OCI-LY1 (cell line): Measurements from ENCODE around the gene SP100.

Experiments
- H2AFZ ChIP-seq: fragments of 200-600 bp; sonication (generic), shearing (Covaris generic); 2 replicates; pipeline ENCODE4 v1.6.0; 2014; ENCODE audit warnings: antibody characterized with exemption, mild to moderate bottlenecking, low read length
- H3F3A ChIP-seq: fragments of 200-600 bp; sonication (generic), shearing (Covaris generic); 2 replicates; pipeline ENCODE4 v1.6.0; 2014; ENCODE audit warnings: mild to moderate bottlenecking, antibody characterized with exemption, low read length, moderate library complexity; ENCODE audit not compliant: insufficient read depth
- H3K27ac ChIP-seq: fragments of 200-600 bp; sonication (generic); 2 replicates; pipeline ENCODE4 v1.5.1; 2014; ENCODE audit warnings: low read length, mixed run types, mild to moderate bottlenecking, low read depth; ENCODE audit not compliant: poor library complexity, severe bottlenecking
- H3K27me3 ChIP-seq: fragments of 200-600 bp; sonication (generic); 2 replicates; pipeline ENCODE4 v1.6.0; 2014; ENCODE audit warnings: antibody characterized with exemption, mild to moderate bottlenecking, low read length, moderate library complexity; ENCODE audit not compliant: insufficient read depth
- H3K36me3 ChIP-seq: fragments of 200-600 bp; sonication (generic); 2 replicates; pipeline ENCODE4 v1.6.1; 2014; ENCODE audit warnings: mild to moderate bottlenecking, antibody characterized with exemption, low read length, moderate library complexity, mixed read lengths; ENCODE audit not compliant: insufficient read depth
- H3K4me1 ChIP-seq: fragments of 200-600 bp; sonication (generic); 2 replicates; pipeline ENCODE4 v1.5.1; 2014; ENCODE audit warnings: mild to moderate bottlenecking, low read length, moderate library complexity; ENCODE audit not compliant: insufficient read depth, severe bottlenecking
- H3K4me2 ChIP-seq: fragments of 200-600 bp; sonication (generic), shearing (Covaris generic); 2 replicates; pipeline ENCODE4 v1.6.1; 2014; ENCODE audit warnings: low read length
- H3K4me3 ChIP-seq: fragments of 200-600 bp; sonication (generic); 2 replicates; pipeline ENCODE4 v1.5.1; 2014; ENCODE audit warnings: low read length, low read depth, mild to moderate bottlenecking, mixed read lengths; ENCODE audit not compliant: poor library complexity, severe bottlenecking
- H3K79me2 ChIP-seq: fragments of 200-600 bp; shearing (Covaris generic); 2 replicates; pipeline ENCODE4 v1.6.1; 2016; ENCODE audit warnings: mixed run types, low read length, mixed read lengths; ENCODE audit not compliant: insufficient read depth
- H3K9ac ChIP-seq: fragments of 200-600 bp; sonication (generic), shearing (Covaris generic); 2 replicates; pipeline ENCODE4 v1.6.1; 2014; ENCODE audit warnings: mild to moderate bottlenecking, low read length, mixed read lengths
- H3K9me2 ChIP-seq: fragments of 200-600 bp; sonication (generic), shearing (Covaris generic); 2 replicates; pipeline ENCODE4 v1.6.1; 2014; ENCODE audit warnings: low read depth, mild to moderate bottlenecking, low read length, mixed read lengths
- H3K9me3 ChIP-seq: fragments of 200-600 bp; shearing (Covaris generic); 2 replicates; pipeline ENCODE4 v1.6.1; 2014; ENCODE audit warnings: low read length, mixed read lengths
- H4K20me1 ChIP-seq: fragments of 200-600 bp; sonication (generic), shearing (Covaris generic); 2 replicates; pipeline ENCODE4 v1.6.0; 2016; ENCODE audit warnings: mild to moderate bottlenecking, low read length; ENCODE audit not compliant: insufficient read depth
- EZH2 ChIP-seq: fragments of 200-600 bp; sonication (generic), shearing (Covaris generic); IDR thresholded peaks from 2 replicates; pipeline ENCODE4 v1.8.0; 2017; ENCODE audit warnings: borderline replicate concordance, mixed run types, mild to moderate bottlenecking, antibody characterized with exemption, low read length, moderate library complexity, mixed read lengths
- TF ChIP-seq, protein P1 (sequence below): fragments of 200-600 bp; sonication (generic), shearing (Covaris generic); IDR thresholded peaks from 2 replicates; pipeline ENCODE4 v1.5.1; 2017; ENCODE audit warnings: mild to moderate bottlenecking, antibody characterized with exemption, low read length, moderate library complexity, mixed read lengths

The SP100 gene

GRCh38 chr2:230412846-230413245 is 3.2 kb upstream of the SP100 start:
- Histone ChIP-seq H3K9ac (no peak overlapping the region; the same call in 1 of the 2 replicates), H3F3A (no peaks in the 10 kb centered on the region), H3K79me2 (peaks cover 15% of the 10 kb centered on the region), H3K36me3 (no peaks in the 10 kb centered on the region), H2AFZ (no peak overlapping the region), H3K27me3 (no peaks in the 10 kb centered on the region), H3K4me1 (peaks cover 45% of the 10 kb centered on the region), H4K20me1 (no peaks in the 10 kb centered on the region), H3K27ac (peak overlapping the region; percentile 93), H3K4me3 (no peak overlapping the region), H3K9me3 (no peaks in the 10 kb centered on the region), H3K4me2 (peak overlapping the region; percentile 81; the same call in 1 of the 2 replicates), H3K9me2 (no peaks in the 10 kb centered on the region)
- no peak for TF ChIP-seq EZH2
- TF ChIP-seq, protein P1, sequence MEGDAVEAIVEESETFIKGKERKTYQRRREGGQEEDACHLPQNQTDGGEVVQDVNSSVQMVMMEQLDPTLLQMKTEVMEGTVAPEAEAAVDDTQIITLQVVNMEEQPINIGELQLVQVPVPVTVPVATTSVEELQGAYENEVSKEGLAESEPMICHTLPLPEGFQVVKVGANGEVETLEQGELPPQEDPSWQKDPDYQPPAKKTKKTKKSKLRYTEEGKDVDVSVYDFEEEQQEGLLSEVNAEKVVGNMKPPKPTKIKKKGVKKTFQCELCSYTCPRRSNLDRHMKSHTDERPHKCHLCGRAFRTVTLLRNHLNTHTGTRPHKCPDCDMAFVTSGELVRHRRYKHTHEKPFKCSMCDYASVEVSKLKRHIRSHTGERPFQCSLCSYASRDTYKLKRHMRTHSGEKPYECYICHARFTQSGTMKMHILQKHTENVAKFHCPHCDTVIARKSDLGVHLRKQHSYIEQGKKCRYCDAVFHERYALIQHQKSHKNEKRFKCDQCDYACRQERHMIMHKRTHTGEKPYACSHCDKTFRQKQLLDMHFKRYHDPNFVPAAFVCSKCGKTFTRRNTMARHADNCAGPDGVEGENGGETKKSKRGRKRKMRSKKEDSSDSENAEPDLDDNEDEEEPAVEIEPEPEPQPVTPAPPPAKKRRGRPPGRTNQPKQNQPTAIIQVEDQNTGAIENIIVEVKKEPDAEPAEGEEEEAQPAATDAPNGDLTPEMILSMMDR, result no peak

- no peaks in the 10 kb centered on the region for H3K36me3 ChIP-seq
- H2AFZ ChIP-seq, result no peak overlapping the region
- no peaks in the 10 kb centered on the region for H3K9me2 ChIP-seq
- no peaks in the 10 kb centered on the region for H3F3A ChIP-seq
- no peak overlapping the region for H3K4me2 ChIP-seq
- peaks cover 21% of the 10 kb centered on the region for H3K79me2 ChIP-seq
- H3K9ac ChIP-seq, result no peak overlapping the region
- no peaks in the 10 kb centered on the region for H3K27me3 ChIP-seq
- H4K20me1 ChIP-seq, result no peaks in the 10 kb centered on the region
- H3K4me1 ChIP-seq, result peaks cover 51% of the 10 kb centered on the region
- no peaks in the 10 kb centered on the region for H3K9me3 ChIP-seq
- no peak overlapping the region for H3K4me3 ChIP-seq
- H3K27ac ChIP-seq, result peak overlapping the region; percentile 93
- no peak for TF ChIP-seq EZH2
- TF ChIP-seq, protein P1, result no peak
Measured at GRCh38 chr2:230413479-230413878, 2.5 kb upstream of the SP100 start.

- no peaks in the 10 kb centered on the region for H3K9me2 ChIP-seq
- H3K27me3 ChIP-seq, result no peaks in the 10 kb centered on the region
- H3K9me3 ChIP-seq, result no peaks in the 10 kb centered on the region
- no peaks in the 10 kb centered on the region for H3K36me3 ChIP-seq
- H3K27ac ChIP-seq, result peak overlapping the region; percentile 93
- no peak overlapping the region for H3K4me3 ChIP-seq
- no peak overlapping the region for H3K4me2 ChIP-seq
- peaks cover 59% of the 10 kb centered on the region for H3K4me1 ChIP-seq
- H3K9ac ChIP-seq, result no peak overlapping the region
- no peaks in the 10 kb centered on the region for H3F3A ChIP-seq
- TF ChIP-seq, protein P1, result no peak
- TF ChIP-seq EZH2, result no peak
- H2AFZ ChIP-seq, result no peak overlapping the region
- H3K79me2 ChIP-seq, result peaks cover 29% of the 10 kb centered on the region
- no peaks in the 10 kb centered on the region for H4K20me1 ChIP-seq
Measured at GRCh38 chr2:230414302-230414701, 1.7 kb upstream of the SP100 start.
